ENCODE measurements around the gene H2BK1.

The H2BK1 gene

DNA sequence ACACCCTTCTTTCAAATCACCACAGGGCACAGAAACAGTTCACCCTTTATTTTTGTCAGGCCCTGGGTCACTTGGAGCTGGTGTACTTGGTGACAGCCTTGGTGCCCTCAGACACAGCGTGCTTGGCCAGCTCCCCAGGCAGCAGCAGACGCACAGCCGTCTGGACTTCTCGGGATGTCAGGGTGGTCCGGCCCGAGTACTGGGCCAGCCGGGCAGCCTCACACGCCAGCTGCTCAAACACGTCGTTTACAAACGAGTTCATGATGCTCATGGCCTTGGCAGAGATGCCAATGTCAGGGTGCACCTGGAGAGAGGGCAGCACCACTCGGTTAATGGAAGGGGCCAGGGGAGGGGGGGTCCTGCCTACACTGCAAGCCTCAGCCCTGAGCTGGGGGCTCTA, 2.5 kb downstream of the H2BK1 start:
- peaks cover 14% of the 10 kb centered on the region for H3K27me3 ChIP-seq (ENCODE audit: control insufficient read depth, low read length)
- no peaks in the 10 kb centered on the region for H3K9me3 ChIP-seq (ENCODE audit: control insufficient read depth, insufficient read depth, low read length)
- no peaks in the 10 kb centered on the region for H3K79me2 ChIP-seq (ENCODE audit: control insufficient read depth, low read length)
- peaks cover 12% of the 10 kb centered on the region for H3K36me3 ChIP-seq (ENCODE audit: control insufficient read depth, low read length)
- H4K20me1 ChIP-seq (ENCODE audit: control insufficient read depth, insufficient read depth, low read depth, low read length), result no peaks in the 10 kb centered on the region; the same call in 1 of the 2 replicates
- no peak overlapping the region for H3K27ac ChIP-seq (ENCODE audit: low read depth, low read length)
- no peak for TF ChIP-seq EZH2phosphoT487 (IDR thresholded peaks at IDR 0.05; ENCODE audit: borderline replicate concordance, low read length)
- TF ChIP-seq, protein P1, sequence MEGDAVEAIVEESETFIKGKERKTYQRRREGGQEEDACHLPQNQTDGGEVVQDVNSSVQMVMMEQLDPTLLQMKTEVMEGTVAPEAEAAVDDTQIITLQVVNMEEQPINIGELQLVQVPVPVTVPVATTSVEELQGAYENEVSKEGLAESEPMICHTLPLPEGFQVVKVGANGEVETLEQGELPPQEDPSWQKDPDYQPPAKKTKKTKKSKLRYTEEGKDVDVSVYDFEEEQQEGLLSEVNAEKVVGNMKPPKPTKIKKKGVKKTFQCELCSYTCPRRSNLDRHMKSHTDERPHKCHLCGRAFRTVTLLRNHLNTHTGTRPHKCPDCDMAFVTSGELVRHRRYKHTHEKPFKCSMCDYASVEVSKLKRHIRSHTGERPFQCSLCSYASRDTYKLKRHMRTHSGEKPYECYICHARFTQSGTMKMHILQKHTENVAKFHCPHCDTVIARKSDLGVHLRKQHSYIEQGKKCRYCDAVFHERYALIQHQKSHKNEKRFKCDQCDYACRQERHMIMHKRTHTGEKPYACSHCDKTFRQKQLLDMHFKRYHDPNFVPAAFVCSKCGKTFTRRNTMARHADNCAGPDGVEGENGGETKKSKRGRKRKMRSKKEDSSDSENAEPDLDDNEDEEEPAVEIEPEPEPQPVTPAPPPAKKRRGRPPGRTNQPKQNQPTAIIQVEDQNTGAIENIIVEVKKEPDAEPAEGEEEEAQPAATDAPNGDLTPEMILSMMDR (IDR thresholded peaks at IDR 0.05; ENCODE audit: low read depth, low read length, poor library complexity, severe bottlenecking), result no peak
- no peak overlapping the region for H3K4me3 ChIP-seq (ENCODE audit: low read length)
- H3K4me2 ChIP-seq (ENCODE audit: low read length), result no peak overlapping the region
- H3F3A ChIP-seq (ENCODE audit: control insufficient read depth, insufficient read depth), result peaks cover 11% of the 10 kb centered on the region; the same call in 1 of the 2 replicates
- no peaks in the 10 kb centered on the region for H3K9me2 ChIP-seq (replicated peaks; ENCODE audit: control insufficient read depth, low read length)
- no peaks in the 10 kb centered on the region for H3K4me1 ChIP-seq (ENCODE audit: control insufficient read depth, low read length)

DNA sequence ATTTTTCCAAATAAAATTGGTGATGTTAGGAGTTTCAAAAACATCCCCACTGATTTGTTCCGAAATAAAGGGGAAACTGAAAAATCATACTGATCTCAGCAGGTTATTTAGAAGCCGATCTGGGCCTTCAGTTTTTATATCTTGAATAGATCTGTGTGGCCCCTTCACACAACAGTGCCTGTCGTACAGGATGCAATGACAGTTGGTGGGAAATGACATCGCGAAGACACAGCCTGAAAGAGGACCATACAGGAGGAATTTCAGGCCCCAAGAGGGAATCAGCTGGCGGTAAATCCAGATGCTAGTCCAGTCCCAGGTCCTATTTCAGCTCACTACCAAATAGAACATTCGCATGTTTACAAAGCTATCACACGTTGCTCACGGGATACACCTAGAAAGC, 3.0 kb downstream of the H2BK1 start:
- TF ChIP-seq, protein P1 (IDR thresholded peaks at IDR 0.05; ENCODE audit: low read depth, low read length, poor library complexity, severe bottlenecking), result no peak
- no peak for TF ChIP-seq EZH2phosphoT487 (IDR thresholded peaks at IDR 0.05; ENCODE audit: borderline replicate concordance, low read length)
- Histone ChIP-seq H3K79me2 (ENCODE audit: control insufficient read depth, low read length) (no peaks in the 10 kb centered on the region), H3K27me3 (ENCODE audit: control insufficient read depth, low read length) (peaks cover 14% of the 10 kb centered on the region), H3K9me3 (ENCODE audit: control insufficient read depth, insufficient read depth, low read length) (no peaks in the 10 kb centered on the region), H3K9me2 (replicated peaks; ENCODE audit: control insufficient read depth, low read length) (no peaks in the 10 kb centered on the region), H3K4me2 (ENCODE audit: low read length) (no peak overlapping the region), H3K4me1 (ENCODE audit: control insufficient read depth, low read length) (no peaks in the 10 kb centered on the region), H3F3A (ENCODE audit: control insufficient read depth, insufficient read depth) (peaks cover 11% of the 10 kb centered on the region; the same call in 1 of the 2 replicates), H3K4me3 (ENCODE audit: low read length) (no peak overlapping the region), H3K36me3 (ENCODE audit: control insufficient read depth, low read length) (peaks cover 7% of the 10 kb centered on the region), H4K20me1 (ENCODE audit: control insufficient read depth, insufficient read depth, low read depth, low read length) (no peaks in the 10 kb centered on the region; the same call in 1 of the 2 replicates), H3K27ac (ENCODE audit: low read depth, low read length) (no peak overlapping the region)

DNA sequence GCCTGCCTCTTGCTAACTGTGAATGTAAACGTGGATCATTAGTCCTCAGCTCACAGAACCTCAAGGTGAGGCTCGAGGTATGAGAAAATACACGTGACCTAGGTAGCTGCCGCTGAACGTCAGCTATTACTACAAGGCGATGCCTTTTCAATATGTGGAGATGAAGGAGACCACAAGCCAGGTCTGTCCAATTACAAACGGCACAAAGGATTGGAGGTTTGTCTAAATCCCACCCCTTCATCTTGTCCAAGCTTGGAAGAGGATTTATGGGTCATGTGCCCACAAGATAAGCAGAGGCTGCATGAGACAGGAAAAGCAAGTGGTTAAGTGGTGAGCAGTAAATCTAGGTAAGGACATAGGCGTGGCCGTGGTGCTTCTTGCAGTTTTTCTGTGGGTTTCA, 3.4 kb downstream of the H2BK1 start:
- H4K20me1 ChIP-seq (ENCODE audit: control insufficient read depth, insufficient read depth, low read depth, low read length), result no peaks in the 10 kb centered on the region; the same call in 1 of the 2 replicates
- H3K9me3 ChIP-seq (ENCODE audit: control insufficient read depth, insufficient read depth, low read length), result no peaks in the 10 kb centered on the region
- TF ChIP-seq, protein P1 (IDR thresholded peaks at IDR 0.05; ENCODE audit: low read depth, low read length, poor library complexity, severe bottlenecking), result no peak
- H3K4me3 ChIP-seq (ENCODE audit: low read length), result no peak overlapping the region
- no peaks in the 10 kb centered on the region for H3K4me1 ChIP-seq (ENCODE audit: control insufficient read depth, low read length)
- peaks cover 10% of the 10 kb centered on the region; the same call in 1 of the 2 replicates for H3F3A ChIP-seq (ENCODE audit: control insufficient read depth, insufficient read depth)
- no peaks in the 10 kb centered on the region for H3K9me2 ChIP-seq (replicated peaks; ENCODE audit: control insufficient read depth, low read length)
- peaks cover 16% of the 10 kb centered on the region for H3K27me3 ChIP-seq (ENCODE audit: control insufficient read depth, low read length)
- H3K27ac ChIP-seq (ENCODE audit: low read depth, low read length), result no peak overlapping the region
- no peaks in the 10 kb centered on the region for H3K79me2 ChIP-seq (ENCODE audit: control insufficient read depth, low read length)
- no peak overlapping the region for H3K4me2 ChIP-seq (ENCODE audit: low read length)
- H3K36me3 ChIP-seq (ENCODE audit: control insufficient read depth, low read length), result peaks cover 3% of the 10 kb centered on the region

Measured in DOHH2 (cell line).